ES-I3 (cell line): Measurements from ENCODE around the gene PDGFD.

Experiments used
- H3K36me3 ChIP-seq: 2 replicates; pipeline ENCODE4 v1.6.1; 2013; ENCODE audit warnings: mild to moderate bottlenecking, low read length, control low read depth, moderate library complexity; ENCODE audit not compliant: insufficient read depth
- H3K4me1 ChIP-seq: 2 replicates; pipeline ENCODE4 v1.6.1; 2013; ENCODE audit warnings: mild to moderate bottlenecking, control low read depth, low read length; ENCODE audit not compliant: insufficient read depth
- H3K9ac ChIP-seq: 2 replicates; pipeline ENCODE4 v1.6.1; 2013; ENCODE audit warnings: low read depth, mild to moderate bottlenecking, low read length, moderate library complexity
- H3K9me3 ChIP-seq: 2 replicates; pipeline ENCODE4 v1.6.1; 2013; ENCODE audit warnings: mild to moderate bottlenecking, low read length, moderate library complexity; ENCODE audit not compliant: control insufficient read depth, insufficient read depth

PDGFD gene

DNA sequence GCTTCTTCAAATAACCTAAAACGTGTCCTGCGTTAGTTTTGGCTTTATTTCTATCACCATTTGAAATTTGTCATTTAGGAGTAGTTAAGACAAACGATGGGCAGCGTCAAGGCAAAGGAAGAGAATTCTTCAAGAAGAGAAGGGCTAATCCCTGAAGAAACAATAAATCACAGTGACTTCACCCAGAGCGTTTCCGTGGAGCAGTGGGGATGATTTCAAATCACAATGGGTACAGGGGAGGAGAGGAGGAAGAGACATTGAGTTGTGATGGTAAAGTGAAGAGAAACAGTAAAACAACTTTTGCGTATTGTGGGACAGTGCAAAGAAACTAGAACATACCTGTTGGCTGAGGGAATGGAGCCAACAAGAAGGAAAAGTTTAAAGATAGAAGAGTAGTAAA, 9.7 kb downstream of the PDGFD start:
- Histone ChIP-seq H3K36me3 (no peaks in the 10 kb centered on the region), H3K9me3 (no peaks in the 10 kb centered on the region), H3K4me1 (no peaks in the 10 kb centered on the region), H3K9ac (no peak overlapping the region)

DNA sequence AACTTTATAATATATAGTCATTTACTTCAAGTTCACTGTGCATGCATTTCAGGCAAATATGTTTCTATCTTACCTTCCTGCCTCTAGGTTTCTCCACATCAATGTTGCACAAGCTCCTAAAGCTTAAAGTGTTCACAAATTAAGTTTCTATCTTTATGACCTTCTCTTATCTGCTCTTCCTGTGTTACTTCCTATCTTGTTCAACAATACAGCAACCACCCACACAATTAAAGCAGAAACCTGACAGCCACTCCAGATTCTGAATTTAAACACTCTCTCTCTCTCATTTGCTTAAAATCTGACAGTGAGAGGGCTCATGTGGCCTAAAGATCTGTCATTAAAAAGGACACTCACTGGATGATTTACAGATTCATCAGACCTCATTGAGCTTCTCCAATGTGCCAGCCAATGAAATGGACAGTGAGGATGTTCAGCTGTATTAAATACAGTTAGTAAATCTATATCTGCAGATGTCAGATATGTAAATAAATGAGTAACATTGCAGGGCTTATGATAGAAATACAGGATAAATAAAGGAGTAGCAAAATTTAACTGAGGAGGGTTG, 10.9 kb downstream of the PDGFD start:
- Histone ChIP-seq H3K4me1 (no peaks in the 10 kb centered on the region), H3K9me3 (no peaks in the 10 kb centered on the region), H3K9ac (no peak overlapping the region), H3K36me3 (no peaks in the 10 kb centered on the region)

DNA sequence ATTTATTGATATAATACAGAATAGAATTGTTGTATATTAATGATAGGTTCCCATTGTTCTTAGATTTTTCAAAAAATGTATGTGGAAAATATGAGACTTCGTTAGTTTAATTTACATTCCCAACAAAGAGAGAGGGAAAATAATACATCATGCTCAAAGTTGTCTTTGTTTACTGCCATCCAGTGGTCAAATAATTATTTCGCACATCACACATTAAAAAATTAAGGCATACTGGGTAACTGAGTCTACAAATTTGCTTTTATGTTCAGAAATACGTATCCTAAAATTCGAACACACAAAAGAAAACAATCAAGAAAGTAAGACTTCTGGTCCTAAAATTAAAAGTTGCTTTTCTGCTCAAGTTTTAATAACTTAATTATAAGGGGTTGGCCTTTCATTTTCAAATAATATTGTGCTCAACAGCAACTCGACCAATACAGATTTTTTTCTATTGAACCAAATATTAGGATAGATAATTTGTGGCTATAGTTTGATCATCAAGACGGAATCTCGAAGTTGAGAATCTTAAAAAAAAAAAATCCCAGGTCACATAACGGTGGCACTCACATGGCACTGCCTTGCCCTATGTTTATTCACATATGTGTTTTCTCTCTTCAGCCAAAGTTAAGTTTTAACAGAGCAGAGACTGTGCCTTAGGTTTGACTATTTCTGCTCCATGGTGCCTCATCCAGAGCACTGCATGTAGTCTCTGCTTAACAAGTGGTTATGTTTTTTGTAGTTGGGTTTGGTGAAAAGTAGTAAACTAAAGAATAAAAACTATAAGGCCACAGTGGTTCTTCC, 12.3 kb downstream of the PDGFD start:
- no peaks in the 10 kb centered on the region for H3K4me1 ChIP-seq
- no peaks in the 10 kb centered on the region for H3K9me3 ChIP-seq
- no peaks in the 10 kb centered on the region for H3K36me3 ChIP-seq
- H3K9ac ChIP-seq = no peak overlapping the region

DNA sequence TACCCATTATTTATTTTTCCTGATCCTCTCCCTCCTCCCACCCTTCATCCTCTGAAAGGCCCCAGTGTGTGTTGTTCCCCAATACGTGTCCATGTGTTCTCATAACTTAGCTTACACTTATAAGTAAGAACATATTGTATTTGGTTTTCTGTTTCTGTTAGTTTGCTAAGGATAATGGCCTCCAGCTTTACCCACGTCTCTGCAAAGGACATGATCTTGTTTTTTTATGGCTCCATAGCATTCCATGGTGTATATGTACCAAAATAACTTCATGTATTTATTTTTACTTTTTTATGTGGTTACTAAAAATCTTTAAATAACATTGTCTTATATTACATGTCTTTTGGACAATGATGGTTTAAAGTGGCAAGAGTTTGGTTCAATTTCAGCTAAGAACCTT, 15.2 kb downstream of the PDGFD start:
- H3K4me1 ChIP-seq = no peaks in the 10 kb centered on the region
- no peaks in the 10 kb centered on the region for H3K36me3 ChIP-seq
- H3K9me3 ChIP-seq = no peaks in the 10 kb centered on the region
- no peak overlapping the region for H3K9ac ChIP-seq

DNA sequence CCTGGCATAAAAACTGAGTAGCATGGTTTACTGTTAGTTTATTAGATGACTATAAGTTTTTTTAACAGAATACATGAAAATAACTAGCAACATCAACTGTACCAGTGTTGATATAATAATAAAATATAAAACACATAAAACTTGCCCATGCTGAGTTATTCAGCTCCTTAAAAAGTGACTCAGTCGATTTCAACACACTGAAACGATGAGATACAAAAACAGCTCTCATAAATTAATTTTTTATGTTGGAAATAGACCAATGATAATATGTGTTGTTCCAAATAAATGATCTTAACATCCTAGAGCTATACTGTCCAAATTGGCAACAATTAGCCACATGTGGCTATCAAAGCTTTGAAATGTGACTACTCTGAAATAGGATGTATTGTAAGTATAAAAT, 15.9 kb downstream of the PDGFD start:
- H3K36me3 ChIP-seq = no peaks in the 10 kb centered on the region
- H3K4me1 ChIP-seq = no peaks in the 10 kb centered on the region
- no peak overlapping the region for H3K9ac ChIP-seq
- H3K9me3 ChIP-seq = no peaks in the 10 kb centered on the region

DNA sequence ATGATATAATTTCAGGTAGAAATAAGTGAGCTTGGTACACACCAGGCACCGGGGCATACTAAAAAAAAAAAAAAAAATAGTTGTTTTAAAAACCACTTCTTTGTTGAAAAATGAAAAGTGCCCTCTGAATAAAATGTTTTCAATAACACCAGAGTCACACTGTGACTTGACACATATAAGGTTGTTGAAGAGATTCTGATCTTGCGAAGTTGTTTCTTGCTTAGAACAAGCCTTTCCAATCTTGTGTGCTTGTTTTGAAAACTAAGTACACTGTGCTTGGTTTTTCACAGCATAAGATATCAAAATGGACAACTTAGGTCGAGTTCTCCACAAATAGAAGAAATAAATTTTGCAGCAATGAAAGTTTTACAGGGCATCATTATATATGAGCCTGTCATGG, 17.0 kb downstream of the PDGFD start:
- Histone ChIP-seq H3K9ac (no peak overlapping the region), H3K36me3 (no peaks in the 10 kb centered on the region), H3K4me1 (no peaks in the 10 kb centered on the region), H3K9me3 (no peaks in the 10 kb centered on the region)

DNA sequence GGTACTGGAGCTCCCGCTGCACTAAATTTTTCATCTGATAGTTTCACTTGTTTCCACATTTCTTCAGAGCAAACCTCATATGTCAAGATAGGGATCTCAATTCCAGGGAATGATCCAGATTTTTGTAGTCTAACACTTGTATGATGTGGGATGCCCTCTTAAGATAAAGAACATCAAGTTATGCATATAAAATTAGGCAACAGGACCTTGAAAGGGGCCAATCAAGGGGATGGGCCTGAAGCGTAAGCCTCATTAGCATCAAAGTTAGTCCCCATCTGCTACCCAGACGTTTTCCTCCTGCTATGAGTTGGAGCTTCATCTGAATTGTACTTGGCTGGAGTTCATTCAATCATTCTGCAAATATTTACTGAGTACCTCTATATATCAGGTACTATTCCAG, 17.5 kb downstream of the PDGFD start:
- no peaks in the 10 kb centered on the region for H3K9me3 ChIP-seq
- no peaks in the 10 kb centered on the region for H3K36me3 ChIP-seq
- no peaks in the 10 kb centered on the region for H3K4me1 ChIP-seq
- no peak overlapping the region for H3K9ac ChIP-seq

DNA sequence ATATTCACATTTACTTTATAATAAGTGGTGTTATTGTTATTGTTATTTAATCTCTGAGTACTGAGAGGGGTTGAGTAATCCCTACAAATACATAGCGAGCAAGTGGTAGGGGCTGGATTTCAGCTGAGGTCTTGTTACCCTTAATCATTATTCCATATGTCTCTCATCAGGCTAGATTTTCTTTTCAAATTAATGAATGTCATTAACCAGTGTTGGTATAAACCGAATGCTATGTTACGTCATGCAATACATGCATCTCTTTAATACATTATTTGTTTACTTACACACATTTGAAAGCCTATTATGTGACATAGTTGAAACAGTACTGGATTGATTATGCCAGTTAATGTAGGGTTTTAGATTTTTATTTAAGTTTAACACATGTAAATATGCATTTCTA, 18.9 kb downstream of the PDGFD start:
- Histone ChIP-seq H3K4me1 (no peaks in the 10 kb centered on the region), H3K36me3 (no peaks in the 10 kb centered on the region), H3K9me3 (no peaks in the 10 kb centered on the region), H3K9ac (no peak overlapping the region)

DNA sequence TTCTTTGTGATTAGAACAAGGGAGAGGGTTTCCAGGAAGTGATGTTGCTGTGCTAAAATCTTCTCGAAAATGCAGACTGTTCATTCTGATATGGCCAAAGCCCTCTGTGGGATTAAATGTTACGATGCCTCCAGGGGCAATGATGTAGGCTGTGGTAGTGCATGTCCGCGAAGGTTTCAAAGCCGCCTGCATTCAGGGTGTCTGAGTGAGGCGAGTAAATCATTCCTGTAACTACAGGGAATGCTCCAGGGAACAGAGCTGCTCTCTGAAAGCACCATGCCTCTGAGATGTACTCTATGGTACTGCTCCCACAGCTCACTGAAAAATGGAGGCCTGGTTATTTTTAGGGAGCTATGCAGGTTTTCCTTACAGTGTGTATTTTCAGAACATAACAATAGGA, 21.2 kb downstream of the PDGFD start:
- Histone ChIP-seq H3K36me3 (no peaks in the 10 kb centered on the region), H3K4me1 (no peaks in the 10 kb centered on the region), H3K9me3 (no peaks in the 10 kb centered on the region), H3K9ac (no peak overlapping the region)

DNA sequence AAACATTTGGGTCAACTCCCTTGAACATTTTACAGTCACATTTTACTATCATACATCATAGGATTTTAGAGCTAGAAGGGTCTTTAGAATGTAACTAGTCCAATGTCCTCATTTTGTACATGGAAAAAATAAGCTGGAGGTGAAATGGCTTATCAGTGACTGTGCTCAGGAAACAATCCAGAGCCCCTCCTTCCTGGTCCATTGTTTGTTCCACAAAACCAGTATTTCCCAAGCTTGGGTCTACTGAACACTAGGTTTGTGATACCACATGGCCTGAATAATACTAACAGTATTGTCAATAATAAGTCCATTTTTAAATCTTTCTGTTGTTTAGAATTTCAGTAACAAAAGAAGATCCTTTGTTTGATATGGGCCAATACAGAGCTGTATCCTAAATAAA, 27.1 kb downstream of the PDGFD start:
- Histone ChIP-seq H3K4me1 (no peaks in the 10 kb centered on the region), H3K9ac (no peak overlapping the region), H3K36me3 (no peaks in the 10 kb centered on the region), H3K9me3 (no peaks in the 10 kb centered on the region)

DNA sequence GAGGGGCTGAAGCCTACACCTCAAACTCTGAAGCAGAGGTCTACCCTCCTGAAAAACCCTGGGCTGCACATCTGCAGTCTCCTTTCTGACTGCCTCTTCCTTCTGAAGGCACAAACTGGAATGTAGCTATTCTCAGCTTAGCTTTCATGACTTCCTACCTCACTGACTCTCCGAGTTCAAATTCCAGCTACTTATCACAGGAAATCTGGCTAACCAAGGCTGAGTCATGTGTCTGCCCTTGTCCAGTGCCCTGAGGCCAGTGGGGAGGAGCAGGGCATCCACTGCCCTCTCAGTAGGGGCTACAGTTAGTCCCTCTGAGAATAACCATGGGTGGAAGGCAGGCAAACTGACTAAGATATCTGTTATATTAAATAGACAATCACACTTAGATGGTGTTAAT, 29.2 kb downstream of the PDGFD start:
- Histone ChIP-seq H3K9ac (no peak overlapping the region), H3K4me1 (no peaks in the 10 kb centered on the region), H3K9me3 (no peaks in the 10 kb centered on the region), H3K36me3 (no peaks in the 10 kb centered on the region)

DNA sequence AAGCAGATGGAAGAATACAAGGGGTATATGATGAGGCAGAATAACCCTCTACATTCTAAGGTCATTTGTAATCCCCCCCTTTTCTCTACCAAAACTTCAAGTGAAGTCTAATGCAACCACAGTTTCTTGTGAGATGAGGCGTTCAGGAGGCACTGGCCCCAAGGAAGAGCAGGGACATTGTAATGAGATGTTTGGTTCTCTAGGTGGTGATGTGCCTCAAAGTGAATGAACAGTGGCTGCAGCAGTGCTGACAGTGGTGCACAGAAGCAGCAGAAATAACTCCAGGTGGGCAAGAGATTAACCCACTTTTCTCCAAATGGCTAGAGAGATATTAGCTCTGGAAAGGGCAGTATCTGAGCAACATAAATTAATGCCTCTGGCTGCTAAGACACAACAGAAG, 33.8 kb downstream of the PDGFD start:
- Histone ChIP-seq H3K4me1 (no peaks in the 10 kb centered on the region), H3K36me3 (no peaks in the 10 kb centered on the region), H3K9me3 (no peaks in the 10 kb centered on the region), H3K9ac (no peak overlapping the region)

DNA sequence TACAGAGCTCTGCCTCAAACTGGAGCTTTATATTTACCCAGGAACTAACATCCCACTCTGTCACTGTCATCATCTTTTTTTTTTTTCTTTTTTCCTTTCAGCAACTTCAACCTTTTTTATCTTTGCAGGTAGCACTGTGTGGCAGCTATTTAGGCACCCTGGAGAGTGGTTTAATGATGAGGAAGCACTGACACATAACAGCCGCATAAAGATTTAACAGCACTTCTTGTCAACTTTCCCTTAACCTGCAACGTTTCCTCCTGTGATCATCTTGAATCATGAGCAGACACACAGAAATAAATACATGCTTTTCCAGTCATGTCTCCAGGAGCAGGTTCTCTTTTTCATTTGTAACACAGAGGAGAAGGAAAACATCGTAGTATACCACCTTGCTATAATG, 34.8 kb downstream of the PDGFD start:
- no peaks in the 10 kb centered on the region for H3K9me3 ChIP-seq
- H3K36me3 ChIP-seq = no peaks in the 10 kb centered on the region
- no peaks in the 10 kb centered on the region for H3K4me1 ChIP-seq
- no peak overlapping the region for H3K9ac ChIP-seq

DNA sequence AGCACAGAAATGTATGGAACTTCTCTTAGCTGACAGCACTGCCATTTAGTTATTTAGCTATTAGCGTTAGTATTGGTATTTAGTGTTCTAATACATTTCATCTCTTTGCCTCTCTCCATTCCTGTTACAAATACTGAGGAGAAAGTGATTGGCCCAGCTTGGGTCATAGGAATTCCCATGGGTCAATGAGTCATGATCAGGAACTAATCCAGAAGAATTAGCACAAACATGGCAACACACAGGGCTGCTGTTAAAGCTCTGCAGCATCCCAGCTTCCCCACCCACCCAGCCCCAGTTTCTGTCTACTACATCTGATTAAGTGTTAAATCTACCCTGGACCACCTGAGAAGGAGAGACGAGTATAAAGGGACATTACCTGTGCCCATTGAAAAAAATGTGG, 36.1 kb downstream of the PDGFD start:
- no peak overlapping the region for H3K9ac ChIP-seq
- H3K9me3 ChIP-seq = no peaks in the 10 kb centered on the region
- H3K36me3 ChIP-seq = no peaks in the 10 kb centered on the region
- no peaks in the 10 kb centered on the region for H3K4me1 ChIP-seq

DNA sequence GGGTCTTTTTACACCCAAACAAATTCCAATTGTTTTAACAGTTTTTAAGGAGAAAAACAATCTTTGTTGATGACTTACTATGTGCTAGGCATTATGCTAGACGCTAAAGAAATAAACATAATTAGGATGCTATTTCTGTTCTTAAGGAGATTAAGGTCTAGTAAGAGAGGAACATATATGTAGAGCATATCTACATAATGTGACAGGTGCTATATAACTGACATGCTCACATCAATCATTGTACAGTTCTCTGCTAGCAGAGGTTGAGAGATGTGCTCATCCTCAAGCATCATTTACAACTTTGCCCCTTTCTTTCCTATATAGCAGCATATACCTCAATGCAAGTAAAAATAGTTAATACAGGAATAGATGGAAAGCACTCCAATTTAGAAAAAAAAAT, 37.5 kb downstream of the PDGFD start:
- H3K4me1 ChIP-seq = no peaks in the 10 kb centered on the region
- H3K36me3 ChIP-seq = no peaks in the 10 kb centered on the region
- H3K9me3 ChIP-seq = no peaks in the 10 kb centered on the region
- no peak overlapping the region for H3K9ac ChIP-seq
